Psoas muscle (tissue), 8 donors: ENCODE results near the gene TMEM135. TPM values are rescaled to one million over a fixed set of nuclear protein-coding genes. Genes with fewer than 3 reads are reported as not detected.

Experiments
- ATAC-seq, 4 donors: fragments of 200-7000 bp; cut with Tn5 transposase; one replicate each; pipeline ENCODE4 v1.9.1; 2020; ENCODE audit warnings: moderate library complexity in 3 of 4, mild to moderate bottlenecking in 2 of 4
- DNase-seq, 2 donors: peaks; one replicate each; pipeline ENCODE4 v3.0.0-alpha.2; 2020
- H3K27ac ChIP-seq: fragments of 200-600 bp; one replicate; pipeline ENCODE4 v1.8.0; 2022
- H3K27me3 ChIP-seq, 3 donors: fragments of 200-600 bp in 1 of 3; one replicate each; pipeline versions ENCODE4 v1.6.1 to v1.8.0; 2013 to 2022; ENCODE audit warnings: low read length in 2 of 3, mild to moderate bottlenecking in 2 of 3, moderate library complexity in 1 of 3; ENCODE audit not compliant: insufficient read depth in 3 of 3
- H3K36me3 ChIP-seq, 2 donors: fragments of 200-600 bp in 1 of 2; one replicate each; pipeline versions ENCODE4 v1.6.1 to v1.8.0; 2013 to 2022; ENCODE audit warnings: low read depth in 1 of 2, mild to moderate bottlenecking in 1 of 2, moderate library complexity in 1 of 2; ENCODE audit not compliant: insufficient read depth in 1 of 2
- H3K4me1 ChIP-seq: fragments of 200-600 bp; one replicate; pipeline ENCODE4 v1.8.0; 2022
- H3K4me3 ChIP-seq: fragments of 200-600 bp; one replicate; pipeline ENCODE4 v1.8.0; 2022; ENCODE audit warnings: mild to moderate bottlenecking
- H3K9me3 ChIP-seq: fragments of 200-600 bp; one replicate; pipeline ENCODE4 v1.8.0; 2022
- CTCF ChIP-seq: fragments of 200-600 bp; IDR thresholded peaks from one replicate; pipeline ENCODE4 v1.8.0; 2022; ENCODE audit warnings: antibody characterized with exemption
- WGBS, 3 donors: extraction: QIAGEN DNeasy Blood & Tissue Kit; methylation state at CpG; one replicate each; pipeline versions ENCODE4 v1.1.6 to v1.1.7; 2013; 5-methylcytosine and 5-hydroxymethylcytosine counted together
- intact Hi-C, 2 donors: fragments of 100-400 bp; cut with DNase I; formaldehyde crosslinking; loops; one replicate each; pipeline versions ENCODE4 v1.11.0 to v1.14.2; 2022
- long read RNA-seq, 2 donors: library from polyadenylated mRNA; unstranded; transcript quantifications; one replicate each; pipeline ENCODE4 v2.0.0, GENCODE V29; 2021
- polyA plus RNA-seq, 3 donors: library from polyadenylated mRNA; stranded (reverse); fragments of 200-250 nt; gene quantifications; one replicate each; pipeline ENCODE4 v1.2.3, GENCODE V29; 2013
- total RNA-seq, 4 donors: library from RNA; stranded (reverse); fragmentation: NEBNext Ultra II Directional in 2 of 4; extraction: Animal tissue kit (Norgen Biotek cat#: 25700) in 2 of 4; gene quantifications; one replicate each; pipeline versions ENCODE4 v1.2.1 to v1.2.4, GENCODE V29; 2021 to 2023
- donor health status: healthy with polysubstance abuse.
- donor health status: DM: no; HTN: no; CAD: no; lungs with moderate emphysema.
- donor health status: Bipolar disorder and iron deficiency.
- donor health status: healthy.
- donor health status: DM: yes; HTN: yes; CAD: no.
- donor health status: DM: no; HTN: no; CAD: no.
- donor health status: DM: no; HTN: no; CAD: no.
- donor health status: DM: yes; HTN: yes; CAD: no.

Gene TMEM135
- total RNA-seq (10 to 100 TPM in 3 of 4 donors, 1 to 10 TPM in 1; 9.4 to 26.6 (median 16.2) TPM), polyA plus RNA-seq (1 to 10 TPM; 4.1 to 6.3 (median 5.6) TPM)
- long read RNA-seq, donor 1, transcript TMEM135-201 (15 exons, 2,433 nt) = major isoform, 11 of 17 reads
- long read RNA-seq, donor 1, partial matches to known transcripts = 0 of 17 reads
- long read RNA-seq, donor 1, other reads (novel, unspliced or antisense) = 5 of 17 reads
- long read RNA-seq, donor 2, transcript TMEM135-201 (15 exons, 2,433 nt) = major isoform, 42 of 58 reads
- long read RNA-seq, donor 2, partial matches to known transcripts = 5 of 58 reads
- long read RNA-seq, donor 2, other reads (novel, unspliced or antisense) = 10 of 58 reads

GRCh38 chr11:87037450-87038234, at the start of gene TMEM135:
TSS of gene TMEM135 (plus strand) at chr11:87037934. CDS start at chr11:87038046, 112 bp downstream.
- WGBS, 3 donors = 0 to 1% (median 0%) methylated on average over 49 to 66 of the region's 66 CpGs
- TF ChIP-seq CTCF = peak; percentile 6
- DNase-seq (peak; percentile 95 to 97), ATAC-seq (peak; percentile 97 to 98 (median 98))
- intact Hi-C loops = loop anchor here (5.0 to 10.0 kb wide), 4 partner anchors 55 to 147 kb away; partner anchors contain the start of gene FZD4 (in 2 of the 2)
- Histone ChIP-seq H3K27me3 (no peaks in the 10 kb centered on the region), H3K4me3 (peak within 1 kb of the TSS; percentile 93), H3K4me1 (peaks cover 21% of the 10 kb centered on the region), H3K27ac (peak within 1 kb of the TSS; percentile 81), H3K9me3 (no peaks in the 10 kb centered on the region), H3K36me3 (no peaks in the 10 kb centered on the region)

- Histone ChIP-seq H3K9me3 (no peaks in the 10 kb centered on the region), H3K4me1 (peaks cover 11% of the 10 kb centered on the region), H3K4me3 (no peak overlapping the region), H3K27me3 (no peaks in the 10 kb centered on the region), H3K36me3 (no peaks in the 10 kb centered on the region), H3K27ac (no peak overlapping the region)
- WGBS, 3 donors = 87 to 91% (median 91%) methylated on average over 4 of the region's 4 CpGs
- no peak for TF ChIP-seq CTCF
- no peak for ATAC-seq
- no peak for DNase-seq
- intact Hi-C loops = no loop called here
These were observed 49.3 kb upstream of the TMEM135 start for GRCh38 chr11:86988351-86988881.

GRCh38 chr11:86990031-86990430, 47.7 kb upstream of the TMEM135 start:
- Histone ChIP-seq H3K36me3 (no peaks in the 10 kb centered on the region), H3K27ac (no peak overlapping the region), H3K9me3 (no peaks in the 10 kb centered on the region), H3K4me3 (no peak overlapping the region), H3K27me3 (no peaks in the 10 kb centered on the region), H3K4me1 (no peaks in the 10 kb centered on the region)
- 9 to 17% (median 9%) methylated on average over 1 of the region's 1 CpG for WGBS, 3 donors
- TF ChIP-seq CTCF = no peak
- DNase-seq (no peak), ATAC-seq (peak in 2 of 4 donors; percentile 38 to 39)
- intact Hi-C loops = no loop called here

GRCh38 chr11:86990515-86990914, 47.2 kb upstream of the TMEM135 start:
- ATAC-seq (no peak), DNase-seq (no peak)
- H3K4me3 ChIP-seq = no peak overlapping the region
- no peak for TF ChIP-seq CTCF
- H3K36me3 ChIP-seq = no peaks in the 10 kb centered on the region
- no peaks in the 10 kb centered on the region for H3K27me3 ChIP-seq
- no peaks in the 10 kb centered on the region for H3K9me3 ChIP-seq
- intact Hi-C loops = no loop called here
- H3K4me1 ChIP-seq = no peaks in the 10 kb centered on the region
- 61 to 74% (median 63%) methylated on average over 3 of the region's 3 CpGs for WGBS, 3 donors
- no peak overlapping the region for H3K27ac ChIP-seq
